GM23248 (cell line): ENCODE data around the gene HSPBAP1. TPM values are rescaled to one million over a fixed set of nuclear protein-coding genes. Genes with fewer than 3 reads are reported as not detected.
A peak's percentile ranks its signal among the peaks of the same experiment; 100 is the strongest.

ENCODE experiments used
- DNase-seq: peaks from one replicate; pipeline ENCODE4 v3.0.0-alpha.2; 2015
- H2AFZ ChIP-seq: fragments of 200-600 bp; sonication (generic); 2 replicates; pipeline ENCODE4 v1.6.1; 2016; ENCODE audit warnings: antibody characterized with exemption
- H3F3A ChIP-seq: fragments of 200-600 bp; sonication (generic); 2 replicates; pipeline ENCODE4 v1.6.1; 2016; ENCODE audit warnings: mild to moderate bottlenecking, antibody characterized with exemption, mixed run types; ENCODE audit not compliant: insufficient read depth
- H3K27ac ChIP-seq: fragments of 200-600 bp; sonication (generic); 2 replicates; pipeline ENCODE4 v1.5.1; 2016; ENCODE audit warnings: mild to moderate bottlenecking
- H3K27me3 ChIP-seq: fragments of 200-600 bp; sonication (generic); replicated peaks from 2 replicates; pipeline ENCODE4 v1.6.1; 2016; ENCODE audit warnings: mild to moderate bottlenecking; ENCODE audit not compliant: insufficient read depth
- H3K36me3 ChIP-seq: fragments of 200-600 bp; sonication (generic); 2 replicates; pipeline ENCODE4 v1.6.1; 2016; ENCODE audit warnings: low read depth, mild to moderate bottlenecking
- H3K4me1 ChIP-seq: fragments of 200-600 bp; sonication (generic); 2 replicates; pipeline ENCODE4 v1.6.1; 2016; ENCODE audit warnings: mild to moderate bottlenecking; ENCODE audit not compliant: insufficient read depth
- H3K4me2 ChIP-seq: fragments of 200-600 bp; sonication (generic); one replicate; pipeline ENCODE4 v1.6.1; 2016; ENCODE audit warnings: mild to moderate bottlenecking; ENCODE audit not compliant: unreplicated experiment
- H3K4me3 ChIP-seq: fragments of 200-600 bp; sonication (generic); 2 replicates; pipeline ENCODE4 v1.5.1; 2016; ENCODE audit warnings: mild to moderate bottlenecking
- H3K79me2 ChIP-seq: fragments of 200-600 bp; sonication (generic); 2 replicates; pipeline ENCODE4 v1.6.1; 2016; ENCODE audit warnings: mild to moderate bottlenecking; ENCODE audit not compliant: insufficient read depth
- H3K9ac ChIP-seq: fragments of 200-600 bp; sonication (generic); 2 replicates; pipeline ENCODE4 v1.6.1; 2016; ENCODE audit warnings: mild to moderate bottlenecking
- H3K9me2 ChIP-seq: fragments of 200-600 bp; sonication (generic); 2 replicates; pipeline ENCODE4 v1.6.1; 2016; ENCODE audit warnings: mixed run types, mild to moderate bottlenecking, moderate library complexity; ENCODE audit not compliant: insufficient read depth
- H3K9me3 ChIP-seq: fragments of 200-600 bp; sonication (generic); one replicate; pipeline ENCODE4 v1.6.1; 2017; ENCODE audit warnings: low read depth
- H4K20me1 ChIP-seq: fragments of 200-600 bp; sonication (generic); 2 replicates; pipeline ENCODE4 v1.6.0; 2016; ENCODE audit not compliant: insufficient read depth
- EZH2 ChIP-seq: fragments of 200-600 bp; sonication (generic); IDR thresholded peaks from 2 replicates; pipeline ENCODE4 v1.6.1; 2018; ENCODE audit warnings: antibody characterized with exemption, mild to moderate bottlenecking; ENCODE audit not compliant: insufficient read depth, poor library complexity, severe bottlenecking
- EZH2phosphoT487 ChIP-seq: fragments of 200-600 bp; sonication (generic); IDR thresholded peaks from 2 replicates; pipeline ENCODE4 v1.6.1; 2018; ENCODE audit warnings: antibody characterized with exemption, moderate library complexity, mild to moderate bottlenecking, low read depth; ENCODE audit not compliant: insufficient read depth
- WGBS, 2 experiments: methylation state at CpG; one replicate each; pipeline ENCODE4 v1.1.6; 2015 to 2017; ENCODE audit warnings: low lambda C conversion rate in 2 of 2, low coverage in 1 of 2; ENCODE audit errors: missing lambda C conversion rate in 2 of 2; 5-methylcytosine and 5-hydroxymethylcytosine counted together
- in situ Hi-C: fragments of 300-500 bp; cut with MboI; formaldehyde crosslinking; loops from 2 replicates; pipeline ENCODE4 v1.15.0; 2020
- polyA plus RNA-seq: library from polyadenylated mRNA; unstranded; fragments of >200 nt; fragmentation: Nextera tagmentation; extraction: Ambion mirVana; gene quantifications from 2 replicates; pipeline ENCODE4 v1.2.1, GENCODE V29; 2016
- total RNA-seq: library from RNA; depleted of rRNA; stranded (reverse); fragments of >200 nt; shearing (Covaris generic); gene quantifications from 2 replicates; pipeline ENCODE4 v1.2.3, GENCODE V29; 2014

Gene HSPBAP1
- total and polyA plus RNA-seq, 2 experiments from 2014 or later, result 4.0 to 4.3 TPM

DNA sequence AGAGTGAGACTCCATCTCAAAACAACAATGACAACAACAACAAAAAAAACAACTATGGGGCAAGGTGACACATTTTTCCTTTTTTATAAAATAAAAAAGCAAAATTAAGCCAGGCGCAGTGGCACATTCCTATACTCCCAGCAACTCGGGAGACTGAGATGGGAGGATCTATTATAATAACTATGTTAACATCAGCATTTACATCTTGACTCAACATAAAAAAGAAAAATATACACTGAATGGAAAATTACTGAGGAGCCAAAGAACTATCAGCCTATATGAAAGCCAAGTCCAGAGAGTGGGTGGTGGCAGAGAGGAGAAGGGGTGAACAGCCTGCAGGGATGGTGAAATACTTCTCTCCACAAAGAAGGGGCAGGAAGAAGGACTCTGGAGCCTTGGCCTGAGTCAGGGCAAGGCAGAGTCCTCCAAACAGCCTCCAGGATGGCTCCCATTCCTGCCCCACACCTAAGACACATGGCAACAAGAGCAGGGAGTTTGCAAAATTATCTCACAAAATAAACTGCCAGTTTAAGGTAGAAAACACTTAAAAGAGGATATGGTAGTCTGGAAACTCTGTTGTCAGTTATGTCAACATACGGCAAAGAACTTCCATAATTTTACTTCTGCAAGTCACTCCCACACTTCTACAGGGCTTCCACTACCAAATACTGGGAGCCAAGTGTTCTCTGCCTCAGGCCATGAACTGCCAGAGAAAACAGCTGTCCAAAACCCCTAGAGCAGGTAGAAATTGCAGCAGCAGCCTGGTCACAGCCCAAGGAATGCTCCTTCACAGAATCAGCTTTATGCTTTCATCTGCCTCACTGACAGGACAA lies 25.9 kb downstream of the HSPBAP1 start:
- H3K79me2 ChIP-seq, result no peaks in the 10 kb centered on the region
- 97 to 100% methylated on average over 3 of the region's 3 CpGs for WGBS, 2 experiments
- no peak overlapping the region for H3K4me3 ChIP-seq
- H3K9me3 ChIP-seq, result no peaks in the 10 kb centered on the region
- no peaks in the 10 kb centered on the region for H3K9me2 ChIP-seq
- H3F3A ChIP-seq, result no peaks in the 10 kb centered on the region
- H4K20me1 ChIP-seq, result no peaks in the 10 kb centered on the region
- H3K27ac ChIP-seq, result no peak overlapping the region
- no peak overlapping the region for H2AFZ ChIP-seq
- TF ChIP-seq EZH2, result no peak
- TF ChIP-seq EZH2phosphoT487, result no peak
- peak; percentile 16 for DNase-seq
- H3K9ac ChIP-seq, result no peak overlapping the region
- in situ Hi-C loops, result no loop called here
- no peak overlapping the region for H3K4me2 ChIP-seq
- no peaks in the 10 kb centered on the region for H3K27me3 ChIP-seq
- H3K4me1 ChIP-seq, result no peaks in the 10 kb centered on the region
- no peaks in the 10 kb centered on the region for H3K36me3 ChIP-seq

DNA sequence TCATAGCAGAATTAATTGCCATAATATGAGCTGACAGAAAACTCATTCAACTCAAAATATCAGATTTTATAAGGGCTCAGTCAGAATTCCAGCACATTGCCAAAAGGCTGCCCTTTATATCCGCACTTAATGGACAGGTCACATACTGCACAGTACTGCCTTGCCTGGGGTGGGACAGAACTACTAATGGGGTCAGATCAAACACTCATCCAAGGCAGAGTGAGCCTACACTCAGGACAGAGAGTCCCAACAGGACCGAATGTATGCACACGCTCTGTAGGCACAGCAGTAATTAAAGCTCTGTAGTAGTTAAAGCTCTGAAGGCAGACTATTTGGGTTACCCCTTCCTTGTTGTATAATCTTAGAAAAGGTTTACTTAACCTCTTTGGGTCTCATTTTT lies 27.2 kb downstream of the HSPBAP1 start:
- no peaks in the 10 kb centered on the region for H4K20me1 ChIP-seq
- in situ Hi-C loops, result no loop called here
- DNase-seq, result no peak

DNA sequence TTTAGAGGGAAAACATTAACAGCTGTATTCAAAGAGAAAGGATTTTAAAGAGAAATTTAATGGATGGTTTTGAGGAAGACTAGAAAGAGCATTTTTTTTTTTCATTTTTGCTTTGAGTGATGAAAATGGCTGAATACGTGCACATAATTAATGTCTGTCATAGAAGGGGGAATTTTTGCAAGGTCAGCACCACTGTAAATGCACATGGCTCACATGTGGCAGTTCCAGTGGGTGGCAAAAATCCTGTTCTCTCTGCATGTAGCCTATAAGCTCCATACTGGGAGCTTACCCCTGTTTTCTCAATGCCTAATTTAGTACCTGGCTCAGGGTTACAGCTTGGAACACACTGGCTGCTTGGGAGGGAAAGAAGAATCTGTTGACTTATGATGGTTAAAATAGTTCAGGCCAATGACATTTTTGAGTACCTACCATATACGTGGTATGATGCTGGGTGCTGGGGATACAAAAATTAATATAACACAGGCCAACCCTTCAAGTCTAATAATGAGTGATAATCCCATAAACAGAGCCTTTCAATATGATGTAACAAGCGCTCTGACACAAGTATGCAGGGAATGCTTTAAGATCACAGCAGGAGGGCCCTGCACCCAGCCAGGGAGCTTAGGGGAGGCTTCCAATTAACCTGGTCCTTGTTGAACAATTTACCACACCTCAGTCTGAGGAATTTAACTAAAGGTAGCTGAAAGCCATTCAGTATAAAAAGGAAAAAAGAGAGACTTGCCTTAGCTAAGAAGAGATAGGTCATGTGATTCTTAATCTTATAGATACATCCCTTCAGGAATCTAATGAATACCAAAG lies 33.0 kb downstream of the HSPBAP1 start:
- DNase-seq, result no peak
- H2AFZ ChIP-seq, result no peak overlapping the region
- TF ChIP-seq EZH2 (no peak), EZH2phosphoT487 (no peak)
- in situ Hi-C loops, result no loop called here
- peaks cover 10% of the 10 kb centered on the region; the same call in 1 of the 2 replicates for H3K4me1 ChIP-seq
- H3K36me3 ChIP-seq, result no peaks in the 10 kb centered on the region
- H3K79me2 ChIP-seq, result no peaks in the 10 kb centered on the region
- H3K9me2 ChIP-seq, result no peaks in the 10 kb centered on the region
- WGBS, 2 experiments, result 85 to 90% methylated on average over 3 of the region's 3 CpGs
- no peak overlapping the region for H3K4me2 ChIP-seq
- H3K9me3 ChIP-seq, result no peaks in the 10 kb centered on the region
- no peaks in the 10 kb centered on the region for H4K20me1 ChIP-seq
- H3F3A ChIP-seq, result no peaks in the 10 kb centered on the region; the same call in 1 of the 2 replicates
- no peak overlapping the region for H3K27ac ChIP-seq
- H3K27me3 ChIP-seq, result no peaks in the 10 kb centered on the region
- no peak overlapping the region for H3K9ac ChIP-seq
- no peak overlapping the region for H3K4me3 ChIP-seq

More for the DNA sequence above, 27.2 kb downstream of the HSPBAP1 start:
- no peak for TF ChIP-seq EZH2
- TF ChIP-seq EZH2phosphoT487, result no peak
- H3K79me2 ChIP-seq, result no peaks in the 10 kb centered on the region
- H2AFZ ChIP-seq, result no peak overlapping the region
- 96 to 100% methylated on average over 3 of the region's 3 CpGs for WGBS, 2 experiments
- H3K4me1 ChIP-seq, result no peaks in the 10 kb centered on the region
- no peak overlapping the region for H3K27ac ChIP-seq
- no peaks in the 10 kb centered on the region for H3K36me3 ChIP-seq
- H3F3A ChIP-seq, result no peaks in the 10 kb centered on the region
- H3K4me2 ChIP-seq, result no peak overlapping the region
- no peaks in the 10 kb centered on the region for H3K27me3 ChIP-seq
- H3K9ac ChIP-seq, result no peak overlapping the region
- no peak overlapping the region for H3K4me3 ChIP-seq
- H3K9me2 ChIP-seq, result no peaks in the 10 kb centered on the region
- H3K9me3 ChIP-seq, result no peaks in the 10 kb centered on the region

DNA sequence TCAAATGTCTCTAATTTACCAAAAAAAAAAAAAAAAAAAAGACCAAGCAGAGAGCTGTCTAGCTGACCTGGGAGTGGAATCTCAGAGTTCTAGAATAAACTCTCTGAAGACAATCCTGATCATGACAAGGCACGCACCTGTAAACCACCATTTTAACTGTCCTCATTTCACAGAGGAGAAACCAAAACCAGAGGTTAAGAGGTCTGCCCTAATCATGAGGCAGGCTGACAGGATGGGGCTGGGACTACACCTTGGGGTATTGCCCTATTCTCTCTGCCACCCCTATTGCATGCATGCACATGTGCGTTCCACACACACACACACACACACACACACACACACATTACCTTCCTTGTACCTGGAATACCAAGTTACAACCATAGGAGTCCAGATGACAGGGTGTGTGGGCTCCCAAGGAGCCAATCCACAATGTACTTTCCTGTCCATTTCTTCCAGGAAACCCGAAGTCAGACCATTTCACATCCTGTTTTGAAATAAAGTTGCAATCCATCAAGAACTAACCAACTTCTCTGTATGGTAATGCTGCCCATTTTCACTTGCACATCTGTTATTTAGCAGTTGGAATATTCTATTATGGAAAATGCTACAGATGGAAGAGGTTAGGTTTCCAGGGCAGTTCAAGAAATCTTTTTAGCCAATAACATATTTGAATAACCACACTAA lies 34.6 kb downstream of the HSPBAP1 start:
- Histone ChIP-seq H3K4me3 (no peak overlapping the region), H3K9ac (0 out of 2 replicates have a peak overlapping the region, but pooled peaks have one; percentile 11), H3F3A (no peaks in the 10 kb centered on the region; the same call in 1 of the 2 replicates), H4K20me1 (no peaks in the 10 kb centered on the region), H3K36me3 (no peaks in the 10 kb centered on the region), H3K4me2 (peak overlapping the region; percentile 36), H2AFZ (peak overlapping the region; percentile 48; the same call in 1 of the 2 replicates), H3K4me1 (peaks cover 10% of the 10 kb centered on the region; the same call in 1 of the 2 replicates), H3K9me3 (no peaks in the 10 kb centered on the region), H3K79me2 (no peaks in the 10 kb centered on the region), H3K27me3 (no peaks in the 10 kb centered on the region), H3K9me2 (no peaks in the 10 kb centered on the region), H3K27ac (no peak overlapping the region)
- in situ Hi-C loops, result no loop called here
- DNase-seq, result no peak
- 65 to 68% methylated on average over 3 of the region's 3 CpGs for WGBS, 2 experiments
- no peak for TF ChIP-seq EZH2
- TF ChIP-seq EZH2phosphoT487, result no peak
